Lower leg skin (tissue), 4 donors: ENCODE data around the gene SLC36A1. TPM values are rescaled to one million over a fixed set of nuclear protein-coding genes. Genes with fewer than 3 reads are reported as not detected.
A peak's percentile ranks its signal among the peaks of the same experiment; 100 is the strongest.

ENCODE experiments used
- DNase-seq, 2 donors: peaks; one replicate each; pipeline ENCODE4 v3.0.0-alpha.2; 2019; ENCODE audit warnings: low spot score in 2 of 2
- H3K4me3 ChIP-seq: fragments of 200-600 bp; sonication (generic); 2 replicates; pipeline ENCODE4 v1.5.1; 2017; ENCODE audit warnings: mild to moderate bottlenecking, low read depth; ENCODE audit not compliant: poor library complexity, severe bottlenecking
- POLR2A ChIP-seq, 2 donors: fragments of 450-650 bp; IDR thresholded peaks; one replicate each; pipeline ENCODE4 v1.6.1; 2016 to 2017; ENCODE audit warnings: antibody characterized with exemption in 2 of 2, mild to moderate bottlenecking in 1 of 2, moderate library complexity in 1 of 2
- WGBS, 2 donors: methylation state at CpG; one replicate each; pipeline ENCODE4 v1.1.5; 2018; 5-methylcytosine and 5-hydroxymethylcytosine counted together
- intact Hi-C: fragments of 100-400 bp; cut with DNase I; formaldehyde crosslinking; loops from one replicate; pipeline ENCODE4 v1.15.0; 2023; ENCODE audit warnings: low total_unique reads
- total RNA-seq, 4 donors: library from RNA; depleted of rRNA; stranded (reverse); fragments of >200 nt; gene quantifications; one replicate each; pipeline ENCODE4 v1.1.0, GENCODE V29; 2016
- TF ChIP-seq, protein P1 (sequence below), 3 donors: fragments of 450-650 bp; IDR thresholded peaks; one replicate each; pipeline ENCODE4 v1.5.1; 2016; ENCODE audit warnings: antibody characterized with exemption in 3 of 3, mild to moderate bottlenecking in 3 of 3, moderate library complexity in 2 of 3

SLC36A1 gene
- total RNA-seq, 4 donors from 2014 or later: 4.8 to 7.0 (median 6.5) TPM

GRCh38 chr5:151449839-151450238 is 2.4 kb downstream of the SLC36A1 start:
- intact Hi-C loops: loop anchor here (5.0 to 10.0 kb wide), 3 partner anchors 45 to 295 kb away; no protein-coding TSS in a partner anchor
- TF ChIP-seq, protein P1, sequence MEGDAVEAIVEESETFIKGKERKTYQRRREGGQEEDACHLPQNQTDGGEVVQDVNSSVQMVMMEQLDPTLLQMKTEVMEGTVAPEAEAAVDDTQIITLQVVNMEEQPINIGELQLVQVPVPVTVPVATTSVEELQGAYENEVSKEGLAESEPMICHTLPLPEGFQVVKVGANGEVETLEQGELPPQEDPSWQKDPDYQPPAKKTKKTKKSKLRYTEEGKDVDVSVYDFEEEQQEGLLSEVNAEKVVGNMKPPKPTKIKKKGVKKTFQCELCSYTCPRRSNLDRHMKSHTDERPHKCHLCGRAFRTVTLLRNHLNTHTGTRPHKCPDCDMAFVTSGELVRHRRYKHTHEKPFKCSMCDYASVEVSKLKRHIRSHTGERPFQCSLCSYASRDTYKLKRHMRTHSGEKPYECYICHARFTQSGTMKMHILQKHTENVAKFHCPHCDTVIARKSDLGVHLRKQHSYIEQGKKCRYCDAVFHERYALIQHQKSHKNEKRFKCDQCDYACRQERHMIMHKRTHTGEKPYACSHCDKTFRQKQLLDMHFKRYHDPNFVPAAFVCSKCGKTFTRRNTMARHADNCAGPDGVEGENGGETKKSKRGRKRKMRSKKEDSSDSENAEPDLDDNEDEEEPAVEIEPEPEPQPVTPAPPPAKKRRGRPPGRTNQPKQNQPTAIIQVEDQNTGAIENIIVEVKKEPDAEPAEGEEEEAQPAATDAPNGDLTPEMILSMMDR (IDR thresholded peaks at IDR 0.05): no peak
- no peak for TF ChIP-seq POLR2A (IDR thresholded peaks at IDR 0.05)
- H3K4me3 ChIP-seq: no peak overlapping the region
- 91 to 93% methylated on average over 5 of the region's 5 CpGs for WGBS, 2 donors
- no peak for DNase-seq

DNA sequence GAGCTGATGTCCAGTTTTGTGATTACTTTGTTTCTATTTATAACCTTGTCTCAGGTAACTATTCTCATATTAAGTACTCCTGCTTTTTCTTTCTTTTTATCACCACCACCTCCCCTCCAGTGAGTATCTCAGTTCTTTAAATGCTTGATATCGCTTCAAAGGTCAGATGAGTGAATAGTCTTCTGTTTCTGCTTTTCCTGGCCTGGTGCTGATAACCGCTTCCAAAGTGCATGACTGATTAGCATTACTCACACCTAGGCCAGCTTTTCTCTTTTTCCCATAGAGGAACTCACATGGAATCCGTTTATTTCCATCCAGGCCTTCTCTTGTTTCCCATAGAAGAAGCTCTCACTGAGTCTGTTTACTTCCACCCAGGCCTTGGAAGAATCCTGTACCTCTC is 3.2 kb downstream of the SLC36A1 start:
- intact Hi-C loops: no loop called here
- no peak for TF ChIP-seq POLR2A (IDR thresholded peaks at IDR 0.05)
- TF ChIP-seq, protein P1 (IDR thresholded peaks at IDR 0.05): no peak
- no peak overlapping the region for H3K4me3 ChIP-seq
- DNase-seq: no peak
- 56 to 91% methylated on average over 3 of the region's 3 CpGs for WGBS, 2 donors

DNA sequence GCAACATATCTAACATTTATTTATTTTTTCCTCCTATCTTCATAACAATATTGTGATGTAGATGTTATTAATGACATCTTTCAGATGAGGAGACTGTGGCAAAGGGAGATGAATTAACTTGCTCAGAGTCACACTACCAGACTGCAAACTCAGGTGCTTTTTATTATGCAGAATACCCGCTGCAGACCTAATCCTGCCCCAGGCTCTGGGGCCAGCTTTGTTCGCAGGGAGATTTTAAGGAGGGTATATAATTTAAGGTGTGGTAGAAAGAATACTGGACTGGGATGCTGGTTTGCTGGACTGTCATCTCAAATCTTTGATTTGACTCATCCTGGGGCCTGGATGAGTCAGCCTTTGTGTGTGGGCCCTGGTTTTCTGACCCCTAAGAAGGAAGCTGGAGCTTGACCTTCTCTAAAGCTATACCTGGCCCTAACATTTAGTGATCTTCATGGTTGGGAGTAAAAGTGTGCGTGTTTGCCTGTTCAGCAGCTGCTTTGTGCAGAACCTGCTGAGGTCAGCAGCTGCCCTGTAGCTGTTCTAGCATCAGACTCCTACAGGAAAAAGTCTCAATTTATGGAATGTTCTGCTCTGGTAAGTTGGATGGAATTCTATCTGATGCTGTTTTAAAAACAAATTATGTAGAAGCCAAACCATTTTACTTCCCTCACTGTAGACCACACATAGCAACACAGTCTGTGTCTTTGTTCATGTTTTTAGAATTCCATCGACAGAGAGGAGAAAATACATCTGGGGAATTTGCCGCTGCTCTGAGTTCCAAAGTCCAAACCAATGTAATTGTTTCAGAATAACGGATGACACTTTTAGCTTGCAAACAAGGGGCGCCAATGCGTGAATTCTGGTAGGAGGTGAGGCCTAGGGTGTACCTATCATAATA is 4.5 kb downstream of the SLC36A1 start:
- TF ChIP-seq, protein P1 (IDR thresholded peaks at IDR 0.05): no peak
- no peak for TF ChIP-seq POLR2A (IDR thresholded peaks at IDR 0.05)
- H3K4me3 ChIP-seq: no peak overlapping the region
- peak in 1 of 2 donors; percentile 32 for DNase-seq
- intact Hi-C loops: no loop called here
- 88 to 90% methylated on average over 8 of the region's 8 CpGs for WGBS, 2 donors

- WGBS, 2 donors: 62 to 65% methylated on average over 2 of the region's 2 CpGs
Measured at GRCh38 chr5:151454166-151454565, 6.8 kb downstream of the SLC36A1 start.

GRCh38 chr5:151454889-151455288 is 7.5 kb downstream of the SLC36A1 start:
- 96 to 99% methylated on average over 3 of the region's 3 CpGs for WGBS, 2 donors
- no peak for DNase-seq
- intact Hi-C loops: no loop called here
- no peak overlapping the region for H3K4me3 ChIP-seq
- no peak for TF ChIP-seq POLR2A (IDR thresholded peaks at IDR 0.05)
- TF ChIP-seq, protein P1 (IDR thresholded peaks at IDR 0.05): no peak

More at GRCh38 chr5:151454166-151454565, 6.8 kb downstream of the SLC36A1 start:
- no peak for DNase-seq
- H3K4me3 ChIP-seq: no peak overlapping the region
- TF ChIP-seq, protein P1 (IDR thresholded peaks at IDR 0.05): no peak
- TF ChIP-seq POLR2A (IDR thresholded peaks at IDR 0.05): no peak
- intact Hi-C loops: no loop called here
